SK-N-SH (cell line): ENCODE measurements around the gene CST9L. TPM values are rescaled to one million over a fixed set of nuclear protein-coding genes. Genes with fewer than 3 reads are reported as not detected.

Source experiments
- CTCF ChIA-PET: fragments of 300-600, 350-600 bp; formaldehyde crosslinking; extraction: SDS; loops from one replicate; lab custom pipeline; 2021; lab: Yijun Ruan, JAX
- POLR2A ChIA-PET: fragments of 350-600 bp; sonication (Branson Sonifier 250); formaldehyde crosslinking; extraction: SDS; loops from one replicate; lab custom pipeline; 2020; ENCODE audit warnings: antibody characterized with exemption, inconsistent platforms; lab: Yijun Ruan, JAX
- DNase-seq: peaks from one replicate; pipeline ENCODE4 v3.0.0; 2012
- H2AFZ ChIP-seq: fragments of 200-600 bp; sonication (generic); 2 replicates; pipeline ENCODE4 v1.8.1; 2016; ENCODE audit warnings: antibody characterized with exemption, mild to moderate bottlenecking, low read depth
- H3F3A ChIP-seq: fragments of 200-600 bp; sonication (generic); replicated peaks from 2 replicates; pipeline ENCODE3; 2016; ENCODE audit warnings: antibody characterized with exemption, mild to moderate bottlenecking; ENCODE audit not compliant: insufficient read depth
- H3K27ac ChIP-seq, 2 experiments: fragments of 200-500 bp in 1 of 2; fragments of 200-600 bp in 1 of 2; sonication (Bioruptor generic) in 1 of 2; sonication (generic), shearing (Covaris generic) in 1 of 2; 2 replicates each; pipeline versions ENCODE4 v1.5.1 to v1.6.1; 2014 to 2016; ENCODE audit warnings: low read depth in 2 of 2, inconsistent platforms in 1 of 2, low read length in 1 of 2, mild to moderate bottlenecking in 1 of 2, mixed read lengths in 1 of 2
- H3K27me3 ChIP-seq: fragments of 200-600 bp; sonication (generic), shearing (Covaris generic); 2 replicates; pipeline ENCODE4 v1.6.1; 2016; ENCODE audit warnings: mixed run types; ENCODE audit not compliant: insufficient read depth
- H3K36me3 ChIP-seq, 2 experiments: fragments of 200-500 bp in 1 of 2; fragments of 200-600 bp in 1 of 2; sonication (Bioruptor generic) in 1 of 2; sonication (generic) in 1 of 2; replicated peaks in 1 of 2; 2 replicates each; pipeline versions ENCODE3 to v1.5.1; 2014 to 2016; ENCODE audit warnings: low read length in 1 of 2, mild to moderate bottlenecking in 1 of 2; ENCODE audit not compliant: insufficient read depth in 2 of 2, control insufficient read depth in 1 of 2
- H3K4me1 ChIP-seq, 2 experiments: fragments of 200-500 bp in 1 of 2; fragments of 200-600 bp in 1 of 2; sonication (Bioruptor generic) in 1 of 2; sonication (generic), shearing (Covaris generic) in 1 of 2; 2 replicates each; pipeline versions ENCODE4 v1.5.1 to v1.6.1; 2014 to 2016; ENCODE audit warnings: low read depth in 1 of 2, low read length in 1 of 2, mixed run types in 1 of 2; ENCODE audit not compliant: insufficient read depth in 2 of 2, control insufficient read depth in 1 of 2
- H3K4me2 ChIP-seq: fragments of 200-600 bp; sonication (generic), shearing (Covaris generic); 2 replicates; pipeline ENCODE4 v1.6.1; 2017; ENCODE audit warnings: mixed run types
- H3K4me3 ChIP-seq, 2 experiments: fragments of 200-500 bp in 1 of 2; fragments of 200-600 bp in 1 of 2; sonication (Bioruptor generic) in 1 of 2; sonication (generic), shearing (Covaris generic) in 1 of 2; 2 replicates each; pipeline versions ENCODE4 v1.5.1 to v1.8.1; 2014 to 2016; ENCODE audit warnings: low read depth in 2 of 2, inconsistent platforms in 1 of 2, low read length in 1 of 2, mild to moderate bottlenecking in 1 of 2, mixed read lengths in 1 of 2, moderate library complexity in 1 of 2
- H3K79me2 ChIP-seq: fragments of 200-600 bp; sonication (generic); 2 replicates; pipeline ENCODE4 v1.8.1; 2017; ENCODE audit warnings: mild to moderate bottlenecking; ENCODE audit not compliant: insufficient read depth
- H3K9ac ChIP-seq: fragments of 200-600 bp; sonication (generic); 2 replicates; pipeline ENCODE4 v1.6.1; 2017; ENCODE audit warnings: mixed run types
- H3K9me2 ChIP-seq: fragments of 200-600 bp; sonication (generic); 2 replicates; pipeline ENCODE4 v1.6.1; 2017; ENCODE audit warnings: mixed run types
- H3K9me3 ChIP-seq: fragments of 200-600 bp; sonication (generic); 2 replicates; pipeline ENCODE4 v1.6.1; 2017; ENCODE audit warnings: mixed run types, mild to moderate bottlenecking, moderate library complexity
- H4K20me1 ChIP-seq: fragments of 200-600 bp; sonication (generic); 2 replicates; pipeline ENCODE4 v1.6.1; 2017; ENCODE audit warnings: mild to moderate bottlenecking, mixed run types; ENCODE audit not compliant: insufficient read depth
- CHD2 ChIP-seq: fragments of 150-350 bp; IDR thresholded peaks from 2 replicates; pipeline ENCODE4 v1.6.1; 2018; ENCODE audit warnings: low read length; ENCODE audit not compliant: partially characterized antibody
- EP300 ChIP-seq, 2 experiments: IDR thresholded peaks; 2 replicates each; pipeline versions ENCODE4 v1.4.0 to v1.6.1; 2012; ENCODE audit warnings: borderline replicate concordance in 1 of 2, low read depth in 1 of 2, low read length in 1 of 2
- EZH2phosphoT487 ChIP-seq: fragments of 200-600 bp; sonication (generic); IDR thresholded peaks from 2 replicates; pipeline ENCODE4 v1.6.1; 2017; ENCODE audit warnings: low read depth, mixed run types, mild to moderate bottlenecking, antibody characterized with exemption, moderate library complexity, borderline replicate concordance
- FOSL2 ChIP-seq: IDR thresholded peaks from 2 replicates; pipeline ENCODE4 v1.4.0; 2012; ENCODE audit warnings: low read depth, mild to moderate bottlenecking, moderate library complexity, borderline replicate concordance
- GATA2 ChIP-seq: sonication (generic); formaldehyde crosslinking; IDR thresholded peaks from 2 replicates; pipeline ENCODE4 v1.5.0; 2020; ENCODE audit warnings: mild to moderate bottlenecking, missing genetic modification reagents
- JUND ChIP-seq: IDR thresholded peaks from 2 replicates; pipeline ENCODE4 v1.4.0; 2012
- MEF2A ChIP-seq: IDR thresholded peaks from 2 replicates; pipeline ENCODE4 v1.4.0; 2012; ENCODE audit warnings: low read depth, borderline replicate concordance
- NFIC ChIP-seq: IDR thresholded peaks from 2 replicates; pipeline ENCODE4 v1.4.0; 2012; ENCODE audit warnings: borderline replicate concordance
- RCOR1 ChIP-seq: fragments of 150-350 bp; IDR thresholded peaks from 2 replicates; pipeline ENCODE4 v1.6.1; 2017; ENCODE audit warnings: antibody characterized with exemption, low read length
- RFX5 ChIP-seq: IDR thresholded peaks from 2 replicates; pipeline ENCODE4 v1.6.1; 2012; ENCODE audit warnings: mild to moderate bottlenecking, improper control_type of control experiment, low read length
- RXRA ChIP-seq: IDR thresholded peaks from 2 replicates; pipeline ENCODE4 v1.4.0; 2012; ENCODE audit warnings: low read depth, mild to moderate bottlenecking, borderline replicate concordance
- SMC3 ChIP-seq: IDR thresholded peaks from 2 replicates; pipeline ENCODE4 v1.6.1; 2012; ENCODE audit warnings: low read depth, low read length, improper control_type of control experiment
- TAF1 ChIP-seq: IDR thresholded peaks from 2 replicates; pipeline ENCODE4 v1.6.1; 2012; ENCODE audit warnings: low read depth, mild to moderate bottlenecking, low read length, moderate library complexity, borderline replicate concordance
- TEAD4 ChIP-seq: IDR thresholded peaks from 2 replicates; pipeline ENCODE4 v1.4.0; 2012; ENCODE audit warnings: mild to moderate bottlenecking, borderline replicate concordance; ENCODE audit not compliant: insufficient read depth
- YY1 ChIP-seq: IDR thresholded peaks from 2 replicates; pipeline ENCODE4 v1.4.0; 2012; ENCODE audit warnings: low read depth, mild to moderate bottlenecking
- WGBS: methylation state at CpG from one replicate; pipeline ENCODE4 v1.1.6; 2017; ENCODE audit warnings: low lambda C conversion rate; 5-methylcytosine and 5-hydroxymethylcytosine counted together
- polyA plus RNA-seq, 3 experiments: library from polyadenylated mRNA; depleted of rRNA; stranded (reverse); fragments of >200 nt; gene quantifications; 2 replicates each; pipeline ENCODE4 v1.2.3, GENCODE V29; 2012
- TF ChIP-seq, protein P1 (sequence below): IDR thresholded peaks from 2 replicates; pipeline ENCODE4 v1.4.0; 2012; ENCODE audit warnings: low read depth
- TF ChIP-seq, protein P2 (sequence below): IDR thresholded peaks from 2 replicates; pipeline ENCODE4 v1.6.1; 2012; ENCODE audit warnings: mild to moderate bottlenecking, low read depth, low read length, moderate library complexity
- TF ChIP-seq, protein P3 (sequence below): fragments of 200-600 bp; sonication (generic); IDR thresholded peaks from 2 replicates; pipeline ENCODE4 v1.6.1; 2017; ENCODE audit warnings: antibody characterized with exemption, mild to moderate bottlenecking, moderate library complexity
- TF ChIP-seq, protein P4 (sequence below): fragments of 150-350 bp; IDR thresholded peaks from 2 replicates; pipeline ENCODE4 v1.6.1; 2017; ENCODE audit warnings: antibody characterized with exemption, low read length, low read depth, borderline replicate concordance

The CST9L gene
- polyA plus RNA-seq, 1 of the 3 experiments (the other 2 are of a cell fraction): not detected

DNA sequence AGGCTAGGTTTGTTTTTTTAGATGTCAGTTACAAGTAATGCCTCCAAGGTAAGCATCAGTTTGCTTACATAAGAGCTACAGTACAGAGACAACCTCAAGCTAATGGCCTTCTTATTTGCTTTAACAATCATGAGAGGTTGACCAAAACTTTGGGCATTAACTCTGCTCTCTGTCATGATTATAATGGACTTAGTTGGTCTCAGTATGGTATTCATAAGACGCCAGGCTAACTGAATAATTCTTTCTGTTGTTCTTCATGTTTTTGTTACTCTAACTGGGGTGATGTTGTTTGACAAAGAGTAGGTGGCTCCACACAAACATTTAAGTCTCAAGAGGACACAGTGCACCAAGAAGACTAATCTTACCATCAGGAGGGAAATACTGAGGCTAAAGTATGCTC, 27.7 kb upstream of the CST9L start:
- no peak overlapping the region for H3K27ac ChIP-seq
- H3K9ac ChIP-seq: no peak overlapping the region
- ChIA-PET CTCF (no interaction called here), POLR2A (no interaction called here)
- no peaks in the 10 kb centered on the region for H3K4me1 ChIP-seq
- H3K9me3 ChIP-seq: no peaks in the 10 kb centered on the region
- H3K36me3 ChIP-seq: no peaks in the 10 kb centered on the region
- no peak for DNase-seq
- H3F3A ChIP-seq: no peaks in the 10 kb centered on the region
- no peaks in the 10 kb centered on the region for H3K27me3 ChIP-seq
- H3K4me2 ChIP-seq: no peak overlapping the region
- H3K9me2 ChIP-seq: no peaks in the 10 kb centered on the region
- no peaks in the 10 kb centered on the region for H4K20me1 ChIP-seq
- no peak overlapping the region for H2AFZ ChIP-seq
- no peak overlapping the region for H3K4me3 ChIP-seq
- WGBS: 4% methylated on average over 1 of the region's 1 CpG
- TF ChIP-seq JUND (no peak), RFX5 (no peak), RXRA (no peak), RCOR1 (no peak), YY1 (no peak), EZH2phosphoT487 (no peak), SMC3 (no peak), TAF1 (no peak), GATA2 (CRISPR knock-in tag) (no peak), FOSL2 (no peak), EP300 (IDR thresholded peaks at IDR 0.05; ENCODE audit: borderline replicate concordance in 1 of 2, low read depth in 1 of 2, low read length in 1 of 2) (no peak), CHD2 (no peak), MEF2A (no peak), NFIC (no peak), TEAD4 (no peak)
- TF ChIP-seq, protein P1, sequence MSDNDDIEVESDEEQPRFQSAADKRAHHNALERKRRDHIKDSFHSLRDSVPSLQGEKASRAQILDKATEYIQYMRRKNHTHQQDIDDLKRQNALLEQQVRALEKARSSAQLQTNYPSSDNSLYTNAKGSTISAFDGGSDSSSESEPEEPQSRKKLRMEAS: no peak
- TF ChIP-seq, protein P2, sequence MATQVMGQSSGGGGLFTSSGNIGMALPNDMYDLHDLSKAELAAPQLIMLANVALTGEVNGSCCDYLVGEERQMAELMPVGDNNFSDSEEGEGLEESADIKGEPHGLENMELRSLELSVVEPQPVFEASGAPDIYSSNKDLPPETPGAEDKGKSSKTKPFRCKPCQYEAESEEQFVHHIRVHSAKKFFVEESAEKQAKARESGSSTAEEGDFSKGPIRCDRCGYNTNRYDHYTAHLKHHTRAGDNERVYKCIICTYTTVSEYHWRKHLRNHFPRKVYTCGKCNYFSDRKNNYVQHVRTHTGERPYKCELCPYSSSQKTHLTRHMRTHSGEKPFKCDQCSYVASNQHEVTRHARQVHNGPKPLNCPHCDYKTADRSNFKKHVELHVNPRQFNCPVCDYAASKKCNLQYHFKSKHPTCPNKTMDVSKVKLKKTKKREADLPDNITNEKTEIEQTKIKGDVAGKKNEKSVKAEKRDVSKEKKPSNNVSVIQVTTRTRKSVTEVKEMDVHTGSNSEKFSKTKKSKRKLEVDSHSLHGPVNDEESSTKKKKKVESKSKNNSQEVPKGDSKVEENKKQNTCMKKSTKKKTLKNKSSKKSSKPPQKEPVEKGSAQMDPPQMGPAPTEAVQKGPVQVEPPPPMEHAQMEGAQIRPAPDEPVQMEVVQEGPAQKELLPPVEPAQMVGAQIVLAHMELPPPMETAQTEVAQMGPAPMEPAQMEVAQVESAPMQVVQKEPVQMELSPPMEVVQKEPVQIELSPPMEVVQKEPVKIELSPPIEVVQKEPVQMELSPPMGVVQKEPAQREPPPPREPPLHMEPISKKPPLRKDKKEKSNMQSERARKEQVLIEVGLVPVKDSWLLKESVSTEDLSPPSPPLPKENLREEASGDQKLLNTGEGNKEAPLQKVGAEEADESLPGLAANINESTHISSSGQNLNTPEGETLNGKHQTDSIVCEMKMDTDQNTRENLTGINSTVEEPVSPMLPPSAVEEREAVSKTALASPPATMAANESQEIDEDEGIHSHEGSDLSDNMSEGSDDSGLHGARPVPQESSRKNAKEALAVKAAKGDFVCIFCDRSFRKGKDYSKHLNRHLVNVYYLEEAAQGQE: no peak
- TF ChIP-seq, protein P3, sequence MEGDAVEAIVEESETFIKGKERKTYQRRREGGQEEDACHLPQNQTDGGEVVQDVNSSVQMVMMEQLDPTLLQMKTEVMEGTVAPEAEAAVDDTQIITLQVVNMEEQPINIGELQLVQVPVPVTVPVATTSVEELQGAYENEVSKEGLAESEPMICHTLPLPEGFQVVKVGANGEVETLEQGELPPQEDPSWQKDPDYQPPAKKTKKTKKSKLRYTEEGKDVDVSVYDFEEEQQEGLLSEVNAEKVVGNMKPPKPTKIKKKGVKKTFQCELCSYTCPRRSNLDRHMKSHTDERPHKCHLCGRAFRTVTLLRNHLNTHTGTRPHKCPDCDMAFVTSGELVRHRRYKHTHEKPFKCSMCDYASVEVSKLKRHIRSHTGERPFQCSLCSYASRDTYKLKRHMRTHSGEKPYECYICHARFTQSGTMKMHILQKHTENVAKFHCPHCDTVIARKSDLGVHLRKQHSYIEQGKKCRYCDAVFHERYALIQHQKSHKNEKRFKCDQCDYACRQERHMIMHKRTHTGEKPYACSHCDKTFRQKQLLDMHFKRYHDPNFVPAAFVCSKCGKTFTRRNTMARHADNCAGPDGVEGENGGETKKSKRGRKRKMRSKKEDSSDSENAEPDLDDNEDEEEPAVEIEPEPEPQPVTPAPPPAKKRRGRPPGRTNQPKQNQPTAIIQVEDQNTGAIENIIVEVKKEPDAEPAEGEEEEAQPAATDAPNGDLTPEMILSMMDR: no peak
- TF ChIP-seq, protein P4, sequence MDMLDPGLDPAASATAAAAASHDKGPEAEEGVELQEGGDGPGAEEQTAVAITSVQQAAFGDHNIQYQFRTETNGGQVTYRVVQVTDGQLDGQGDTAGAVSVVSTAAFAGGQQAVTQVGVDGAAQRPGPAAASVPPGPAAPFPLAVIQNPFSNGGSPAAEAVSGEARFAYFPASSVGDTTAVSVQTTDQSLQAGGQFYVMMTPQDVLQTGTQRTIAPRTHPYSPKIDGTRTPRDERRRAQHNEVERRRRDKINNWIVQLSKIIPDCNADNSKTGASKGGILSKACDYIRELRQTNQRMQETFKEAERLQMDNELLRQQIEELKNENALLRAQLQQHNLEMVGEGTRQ: no peak
- H3K79me2 ChIP-seq: no peaks in the 10 kb centered on the region
